HCT116 (cell line): ENCODE data around the gene FAM135A. TPM values are rescaled to one million over a fixed set of nuclear protein-coding genes. Genes with fewer than 3 reads are reported as not detected.

Source experiments
- ATAC-seq: fragments of 200-7000 bp; cut with Tn5 transposase; 2 replicates; pipeline ENCODE4 v1.9.1; 2020; ENCODE audit warnings: mild to moderate bottlenecking, moderate library complexity
- BruUV-seq: library from RNA; stranded (reverse); fragments of 400-500 nt; replicated peaks from 2 replicates; lab custom pipeline; 2021; lab: Mats Ljungman, UMichigan
- CTCF ChIA-PET: fragments of 300-600 bp; sonication (Branson Sonifier 250); formaldehyde crosslinking; loops from one replicate; lab custom pipeline; 2021; ENCODE audit warnings: antibody characterized with exemption; lab: Charles Lee
- POLR2A ChIA-PET: fragments of 300-600, 350-600 bp; sonication (Branson Sonifier 250); formaldehyde crosslinking; loops from one replicate; lab custom pipeline; 2021; ENCODE audit warnings: antibody characterized with exemption; lab: Charles Lee
- RAD21 ChIA-PET, 2 experiments: fragments of 300-600 bp; sonication (Branson Sonifier 250); formaldehyde crosslinking; loops; one replicate each; lab custom pipeline; 2023; ENCODE audit warnings: low total read pairs in 2 of 2; ENCODE audit not compliant: uncharacterized antibody in 2 of 2, unreplicated experiment in 2 of 2, low non-redundant PET in 1 of 2; lab: Charles Lee
- DNase-seq: peaks from one replicate; pipeline ENCODE4 v3.0.0-alpha.2; 2010; ENCODE audit warnings: low read depth, low spot score
- H2AFZ ChIP-seq: fragments of 200-600 bp; shearing (Covaris generic), sonication (generic); 2 replicates; pipeline ENCODE4 v1.6.1; 2017; ENCODE audit warnings: low read depth, mixed run types, mixed read lengths, antibody characterized with exemption, low read length; ENCODE audit not compliant: poor library complexity, severe bottlenecking
- H3K27ac ChIP-seq: 2 replicates; pipeline ENCODE4 v1.5.1; 2012; ENCODE audit warnings: low read depth, low read length
- H3K27me3 ChIP-seq: fragments of 200-600 bp; sonication (generic); 2 replicates; pipeline ENCODE4 v1.6.1; 2016; ENCODE audit warnings: mixed run types, low read length, mixed read lengths; ENCODE audit not compliant: insufficient read depth
- H3K36me3 ChIP-seq, 2 experiments: fragments of 200-500 bp in 1 of 2; fragments of 200-600 bp in 1 of 2; sonication (Bioruptor generic) in 1 of 2; sonication (generic) in 1 of 2; 2 replicates each; pipeline versions ENCODE4 v1.5.1 to v1.6.1; 2014 to 2016; ENCODE audit warnings: low read length in 2 of 2, inconsistent platforms in 1 of 2, mixed read lengths in 1 of 2, mixed run types in 1 of 2; ENCODE audit not compliant: insufficient read depth in 2 of 2, control insufficient read depth in 1 of 2
- H3K4me1 ChIP-seq, 2 experiments: fragments of 200-600 bp in 1 of 2; sonication (generic) in 1 of 2; 2 replicates each; pipeline versions ENCODE4 v1.5.1 to v1.6.1; 2012 to 2017; ENCODE audit warnings: low read length in 2 of 2, inconsistent platforms in 1 of 2, mild to moderate bottlenecking in 1 of 2, mixed read lengths in 1 of 2, mixed run types in 1 of 2, moderate library complexity in 1 of 2; ENCODE audit not compliant: insufficient read depth in 2 of 2, control insufficient read depth in 1 of 2
- H3K4me2 ChIP-seq: fragments of 200-600 bp; sonication (generic); 2 replicates; pipeline ENCODE4 v1.6.1; 2017; ENCODE audit warnings: mixed run types, low read length, mixed read lengths
- H3K4me3 ChIP-seq, 2 experiments: fragments of 200-600 bp in 1 of 2; sonication (generic) in 1 of 2; replicated peaks in 1 of 2; 2 replicates each; pipeline ENCODE4 v1.5.1; 2011 to 2016; ENCODE audit warnings: low read length in 2 of 2, control low read depth in 1 of 2, low read depth in 1 of 2, mild to moderate bottlenecking in 1 of 2, mixed read lengths in 1 of 2, mixed run types in 1 of 2
- H3K79me2 ChIP-seq: fragments of 200-600 bp; sonication (generic); 2 replicates; pipeline ENCODE4 v1.6.1; 2017; ENCODE audit warnings: mild to moderate bottlenecking, mixed run types, low read length, moderate library complexity, mixed read lengths; ENCODE audit not compliant: insufficient read depth
- H3K9ac ChIP-seq: fragments of 200-600 bp; sonication (generic); 2 replicates; pipeline ENCODE4 v1.6.1; 2016; ENCODE audit warnings: low read length, mixed read lengths
- H3K9me2 ChIP-seq: fragments of 200-600 bp; sonication (generic), shearing (Covaris generic); 2 replicates; pipeline ENCODE4 v1.6.1; 2017; ENCODE audit warnings: mixed run types, mild to moderate bottlenecking, moderate library complexity; ENCODE audit not compliant: insufficient read depth
- H3K9me3 ChIP-seq, 2 experiments: fragments of 200-500 bp in 1 of 2; fragments of 200-600 bp in 1 of 2; sonication (Bioruptor generic) in 1 of 2; sonication (generic) in 1 of 2; 2 replicates each; pipeline ENCODE4 v1.6.1; 2014 to 2017; ENCODE audit warnings: low read length in 2 of 2, mixed read lengths in 2 of 2, inconsistent platforms in 1 of 2, low read depth in 1 of 2, mild to moderate bottlenecking in 1 of 2, mixed run types in 1 of 2, moderate library complexity in 1 of 2; ENCODE audit not compliant: control insufficient read depth in 1 of 2, insufficient read depth in 1 of 2
- H4K20me1 ChIP-seq: fragments of 200-600 bp; sonication (generic), shearing (Covaris generic); 2 replicates; pipeline ENCODE4 v1.6.1; 2017; ENCODE audit warnings: mixed run types, mild to moderate bottlenecking, moderate library complexity; ENCODE audit not compliant: insufficient read depth
- CBX3 ChIP-seq: IDR thresholded peaks from 2 replicates; pipeline ENCODE4 v1.6.1; 2012; ENCODE audit warnings: low read depth
- CEBPB ChIP-seq: IDR thresholded peaks from 2 replicates; pipeline ENCODE4 v1.6.1; 2012; ENCODE audit warnings: low read depth
- CTCF ChIP-seq, 3 experiments: fragments of 200-600 bp in 1 of 3; sonication (generic) in 1 of 3; IDR thresholded peaks in 2 of 3; conservative IDR thresholded peaks in 1 of 3; 2 replicates each; pipeline ENCODE4 v1.5.1; 2012 to 2017; ENCODE audit warnings: low read depth in 2 of 3, low read length in 2 of 3, antibody characterized with exemption in 1 of 3, borderline replicate concordance in 1 of 3, control low read depth in 1 of 3, mild to moderate bottlenecking in 1 of 3, mixed read lengths in 1 of 3, mixed run types in 1 of 3, moderate library complexity in 1 of 3; ENCODE audit not compliant: insufficient read depth in 1 of 3
- ELF1 ChIP-seq: IDR thresholded peaks from 2 replicates; pipeline ENCODE4 v1.6.1; 2012; ENCODE audit warnings: low read depth, borderline replicate concordance
- JUND ChIP-seq: IDR thresholded peaks from 2 replicates; pipeline ENCODE4 v1.6.1; 2012
- MAX ChIP-seq: IDR thresholded peaks from 2 replicates; pipeline ENCODE4 v1.6.1; 2012
- ZNF274 ChIP-seq: fragments of 200-500 bp; sonication (Bioruptor generic); IDR thresholded peaks from 2 replicates; pipeline ENCODE4 v1.6.1; 2014; ENCODE audit warnings: mild to moderate bottlenecking, low read depth, low read length, inconsistent platforms
- intact Hi-C: fragments of 100-400 bp; cut with micrococcal nuclease; formaldehyde crosslinking; loops from 2 replicates; pipeline ENCODE4 v1.10.0; 2022
- total RNA-seq: library from RNA; stranded (reverse); gene quantifications from one replicate; pipeline ENCODE4 v1.2.1, GENCODE V29; 2021; ENCODE audit not compliant: unreplicated experiment

FAM135A gene
- total RNA-seq, 1 experiment from 2014 or later = 20.8 TPM

- Histone ChIP-seq H3K4me3 (peak overlapping the region; percentile 87 to 95), H3K27ac (peak overlapping the region; percentile 67; the same call in 1 of the 2 replicates), H3K4me1 (peaks cover 7 to 21% of the 10 kb centered on the region in 2 experiments; a peak in 3 of 4 replicates), H3K36me3 (peaks cover 0 to 6% of the 10 kb centered on the region in 2 experiments; a peak in 1 of 4 replicates), H3K79me2 (peaks cover 56% of the 10 kb centered on the region), H3K4me2 (peak overlapping the region; percentile 91), H3K27me3 (no peaks in the 10 kb centered on the region), H3K9me3 (no peaks in the 10 kb centered on the region), H3K9ac (peak overlapping the region; percentile 84), H2AFZ (peak overlapping the region; percentile 20), H4K20me1 (no peaks in the 10 kb centered on the region), H3K9me2 (no peaks in the 10 kb centered on the region)
- no peak for TF ChIP-seq ZNF274
- peak; percentile 50 for TF ChIP-seq MAX
- no peak for TF ChIP-seq CEBPB
- TF ChIP-seq JUND = no peak
- TF ChIP-seq ELF1 = no peak
- ATAC-seq (peak; percentile 3; the same call in 1 of the 2 replicates), DNase-seq (no peak)
- POLR2A ChIA-PET = no interaction called here
- CTCF ChIA-PET = no interaction called here
- RAD21 ChIA-PET = no interaction called here
- BruUV-seq = no TSS peak
- intact Hi-C loops = loop anchor here (1.0 kb wide), 1 partner anchor 15 kb away; no protein-coding TSS in a partner anchor
These were observed 735 bp downstream of the FAM135A start for GRCh38 chr6:70413992-70414494.

GRCh38 chr6:70414813-70415212 lies 1.5 kb downstream of the FAM135A start:
- H3K9me2 ChIP-seq = no peaks in the 10 kb centered on the region
- TF ChIP-seq CBX3 = no peak
- no peak for TF ChIP-seq CTCF (IDR thresholded peaks at IDR 0.05 in 2 of 3, conservative IDR thresholded peaks at IDR 0.05 in 1 of 3; ENCODE audit: borderline replicate concordance in 1 of 3, insufficient read depth in 1 of 3, low read depth in 2 of 3, low read length in 2 of 3)
- TF ChIP-seq JUND = no peak
- no peak for DNase-seq
- BruUV-seq = TSS peak; percentile 49
- H4K20me1 ChIP-seq = no peaks in the 10 kb centered on the region
- peak overlapping the region; percentile 84 for H3K9ac ChIP-seq
- intact Hi-C loops = no loop called here
- no peaks in the 10 kb centered on the region for H3K9me3 ChIP-seq
- ChIA-PET RAD21 (no interaction called here), POLR2A (no interaction called here), CTCF (no interaction called here)
- peaks cover 0 to 6% of the 10 kb centered on the region in 2 experiments; a peak in 1 of 4 replicates for H3K36me3 ChIP-seq
- peaks cover 63% of the 10 kb centered on the region for H3K79me2 ChIP-seq
- H3K4me2 ChIP-seq = peak overlapping the region; percentile 91
- H3K4me1 ChIP-seq = peaks cover 7 to 21% of the 10 kb centered on the region in 2 experiments; a peak in 3 of 4 replicates
- H3K27ac ChIP-seq = no peak overlapping the region
- no peak overlapping the region for H2AFZ ChIP-seq
- H3K4me3 ChIP-seq = peak overlapping the region; percentile 87 to 95
- no peak for ATAC-seq
- no peaks in the 10 kb centered on the region for H3K27me3 ChIP-seq
